Activated CD8-positive, alpha-beta memory T cell treated with anti-CD3 and anti-CD28 coated beads, Interleukin-2, amount 50 U/mL, for 1 hour (primary cell): ENCODE measurements around the gene TIMM9.
A peak's percentile ranks its signal among the peaks of the same experiment; 100 is the strongest.
"Not testable (repeated sequence)": the region's sequence is repeated elsewhere in the genome, so short reads cannot be mapped to it uniquely, and the experiment has no call there.

Source experiments
- DNase-seq: peaks from one replicate; pipeline ENCODE4 v3.0.0-alpha.2; 2020; ENCODE audit errors: extremely low read depth

Gene TIMM9

GRCh38 chr14:58427281-58428117 lies at the start of gene TIMM9, which contains the start of gene KIAA0586:
TSS of gene TIMM9 (minus strand) at chr14:58427531. CDS start at chr14:58411945, 15,586 bp downstream.
TSS of gene KIAA0586 (plus strand) at chr14:58427719. CDS start at chr14:58428265, 546 bp downstream.
- DNase-seq = peak; percentile 96

GRCh38 chr14:58476320-58476719 lies 49.0 kb upstream of the TIMM9 start:
- no peak for DNase-seq

- no peak for DNase-seq
These were observed 42.0 kb upstream of the TIMM9 start for GRCh38 chr14:58469309-58469708.

GRCh38 chr14:58467575-58467974 lies 40.2 kb upstream of the TIMM9 start:
- DNase-seq = no peak

GRCh38 chr14:58466459-58466858 lies 39.1 kb upstream of the TIMM9 start:
- DNase-seq = no peak

GRCh38 chr14:58465421-58465820 lies 38.1 kb upstream of the TIMM9 start:
- no peak for DNase-seq

- DNase-seq = no peak
These were observed 37.3 kb upstream of the TIMM9 start for GRCh38 chr14:58464652-58465051.

GRCh38 chr14:58463147-58463546 lies 35.8 kb upstream of the TIMM9 start:
- DNase-seq = no peak

- DNase-seq = no peak
These were observed 33.4 kb upstream of the TIMM9 start for GRCh38 chr14:58460772-58461171.

- DNase-seq = no peak
These were observed 28.4 kb upstream of the TIMM9 start for GRCh38 chr14:58455593-58456265.

GRCh38 chr14:58444627-58445026 lies 17.3 kb upstream of the TIMM9 start:
- DNase-seq = no peak

GRCh38 chr14:58439476-58439875 lies 12.1 kb upstream of the TIMM9 start:
- DNase-seq = no peak

GRCh38 chr14:58430156-58430555 lies 2.8 kb upstream of the TIMM9 start:
- no peak for DNase-seq

- DNase-seq = no peak
These were observed 870 bp upstream of the TIMM9 start for GRCh38 chr14:58428118-58428683.

GRCh38 chr14:58426670-58427280 lies 556 bp downstream of the TIMM9 start:
- peak; percentile 20 for DNase-seq

GRCh38 chr14:58416934-58417333 lies 10.4 kb downstream of the TIMM9 start:
- DNase-seq = not testable (repeated sequence)

- DNase-seq = no peak
These were observed 11.4 kb downstream of the TIMM9 start for GRCh38 chr14:58415636-58416547.

- DNase-seq = no peak
These were observed 12.5 kb downstream of the TIMM9 start for GRCh38 chr14:58414845-58415244.

- DNase-seq = no peak
These were observed 18.6 kb downstream of the TIMM9 start for GRCh38 chr14:58408681-58409215.

- DNase-seq = no peak
These were observed 25.7 kb downstream of the TIMM9 start for GRCh38 chr14:58401587-58401986.

GRCh38 chr14:58398895-58399294 lies 28.4 kb downstream of the TIMM9 start:
- DNase-seq = no peak
